Fibroblast of upper back skin (primary cell): ENCODE data around the gene LIN37.

Experiments used
- DNase-seq: peaks from one replicate; pipeline ENCODE4 v3.0.0-alpha.2; 2013

Gene LIN37

DNA sequence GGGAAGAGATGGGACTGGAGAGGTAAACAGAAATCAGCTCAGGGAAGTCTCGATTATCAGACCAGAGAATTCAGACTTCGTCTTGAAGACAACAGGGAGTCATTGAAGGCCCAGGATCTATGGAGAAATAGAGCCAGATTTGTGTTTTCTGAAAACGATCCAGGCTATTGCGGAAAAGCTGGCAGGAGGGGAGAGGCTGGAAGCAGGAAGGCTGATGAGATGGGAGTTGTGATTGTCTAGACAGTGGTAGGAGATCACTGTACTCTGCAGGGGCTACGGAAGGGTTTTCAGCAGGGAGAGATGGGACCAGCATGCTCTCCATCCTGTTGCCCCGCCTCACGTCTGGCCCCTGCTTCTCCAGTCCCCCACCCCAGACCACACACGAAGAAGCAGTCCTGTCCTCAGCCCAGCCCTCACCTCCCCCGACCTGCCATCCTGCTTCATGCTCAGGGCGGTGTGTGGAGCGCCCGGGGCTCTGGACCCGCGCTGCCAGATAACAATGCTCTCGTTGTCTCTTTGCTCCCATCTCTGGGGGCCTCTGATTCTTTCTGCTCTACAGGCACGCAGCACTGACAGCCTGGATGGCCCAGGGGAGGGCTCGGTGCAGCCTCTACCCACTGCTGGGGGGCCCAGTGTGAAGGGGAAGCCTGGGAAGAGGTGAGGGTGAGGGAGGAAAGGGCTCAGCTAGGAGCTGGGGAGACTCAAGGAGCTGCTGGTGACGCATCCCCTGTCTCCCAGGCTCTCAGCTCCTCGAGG, 28.9 kb downstream of the LIN37 start:
- DNase-seq: no peak

DNA sequence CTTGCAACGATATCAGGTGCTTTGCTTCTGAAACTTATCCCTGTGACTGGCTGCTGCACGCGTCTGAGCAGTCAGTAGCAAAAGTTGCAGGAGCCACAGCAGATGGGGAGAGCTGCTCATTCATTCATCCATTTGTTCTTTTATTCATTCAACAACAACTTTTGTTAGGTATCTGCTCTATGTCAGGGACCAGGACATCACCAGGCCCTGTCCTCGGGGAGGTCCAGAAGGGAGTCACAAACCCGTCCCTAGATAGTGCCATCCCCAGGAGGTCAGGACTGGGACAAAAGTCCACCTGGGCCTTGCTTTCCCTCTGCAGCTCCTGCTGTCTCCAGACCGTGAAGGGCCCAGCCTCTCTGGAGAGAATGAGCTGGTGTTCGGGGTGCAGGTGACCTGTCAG, 29.6 kb downstream of the LIN37 start:
- DNase-seq: no peak

DNA sequence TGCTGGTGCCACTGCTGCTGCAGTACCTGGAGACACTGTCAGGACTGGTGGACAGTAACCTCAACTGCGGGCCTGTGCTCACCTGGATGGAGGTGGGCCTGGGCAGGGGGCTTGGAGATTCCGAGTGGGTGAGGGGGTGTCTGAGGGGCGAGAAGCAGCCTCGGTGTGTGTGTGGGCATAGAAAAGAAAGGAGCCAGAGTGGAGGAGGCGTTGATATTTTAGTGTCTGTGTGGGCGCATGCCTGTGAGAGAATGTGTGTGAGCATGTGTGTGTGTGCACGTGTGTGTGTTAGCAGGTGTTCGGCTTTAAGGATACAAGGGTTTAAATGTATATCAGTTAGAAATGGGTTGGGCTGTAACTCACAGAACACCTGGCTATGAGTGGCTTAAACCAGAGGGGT, 30.7 kb downstream of the LIN37 start:
- no peak for DNase-seq

DNA sequence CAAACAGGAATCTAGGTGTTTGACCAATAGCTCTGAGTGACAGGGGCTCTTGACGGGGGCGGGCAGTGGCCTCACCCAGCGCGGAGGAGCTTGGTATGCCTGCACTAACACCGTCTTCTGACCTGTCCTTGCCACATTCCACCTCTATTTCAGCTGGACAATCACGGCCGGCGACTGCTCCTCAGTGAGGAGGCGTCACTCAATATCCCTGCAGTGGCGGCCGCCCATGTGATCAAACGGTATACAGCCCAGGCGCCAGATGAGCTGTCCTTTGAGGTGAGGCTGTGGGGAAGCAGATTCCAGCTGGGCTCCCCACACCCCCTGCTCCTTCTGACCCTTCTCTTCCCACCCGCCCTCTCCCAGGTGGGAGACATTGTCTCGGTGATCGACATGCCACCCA, 31.7 kb downstream of the LIN37 start:
- no peak for DNase-seq

DNA sequence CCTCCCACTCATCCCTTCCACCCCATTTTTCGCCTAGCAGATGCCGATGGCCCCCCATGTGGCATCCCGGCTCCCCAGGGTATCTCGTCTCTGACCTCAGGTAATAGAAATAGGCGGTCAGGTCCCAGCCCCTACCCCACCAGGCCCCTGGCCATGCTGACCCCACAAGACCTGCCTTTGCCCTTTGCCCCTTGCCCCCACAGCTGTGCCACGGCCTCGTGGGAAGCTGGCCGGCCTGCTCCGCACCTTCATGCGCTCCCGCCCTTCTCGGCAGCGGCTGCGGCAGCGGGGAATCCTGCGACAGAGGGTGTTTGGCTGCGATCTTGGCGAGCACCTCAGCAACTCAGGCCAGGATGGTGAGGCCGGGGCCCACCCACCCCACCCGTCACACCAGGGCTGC, 32.3 kb downstream of the LIN37 start:
- DNase-seq: no peak

DNA sequence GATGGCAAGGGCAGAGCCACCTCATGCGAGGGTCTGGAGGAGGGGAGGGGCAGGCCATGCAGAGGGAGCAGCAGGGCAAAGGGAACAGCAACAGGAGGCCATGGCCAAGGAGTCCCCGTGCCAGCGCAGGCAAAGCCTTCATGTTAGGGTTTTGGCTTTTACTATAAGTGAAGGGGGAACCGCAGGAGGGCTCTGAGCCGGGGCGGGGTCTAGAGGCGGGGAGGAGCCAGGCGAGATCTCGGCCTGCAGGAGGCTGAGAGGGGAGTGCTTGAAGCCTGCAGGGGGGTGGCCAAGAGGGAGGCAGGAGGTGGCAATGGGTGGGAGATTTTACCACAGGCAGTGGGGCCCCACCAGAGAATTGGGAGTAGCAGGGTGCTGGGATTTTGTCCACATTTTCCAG, 33.3 kb downstream of the LIN37 start:
- no peak for DNase-seq

DNA sequence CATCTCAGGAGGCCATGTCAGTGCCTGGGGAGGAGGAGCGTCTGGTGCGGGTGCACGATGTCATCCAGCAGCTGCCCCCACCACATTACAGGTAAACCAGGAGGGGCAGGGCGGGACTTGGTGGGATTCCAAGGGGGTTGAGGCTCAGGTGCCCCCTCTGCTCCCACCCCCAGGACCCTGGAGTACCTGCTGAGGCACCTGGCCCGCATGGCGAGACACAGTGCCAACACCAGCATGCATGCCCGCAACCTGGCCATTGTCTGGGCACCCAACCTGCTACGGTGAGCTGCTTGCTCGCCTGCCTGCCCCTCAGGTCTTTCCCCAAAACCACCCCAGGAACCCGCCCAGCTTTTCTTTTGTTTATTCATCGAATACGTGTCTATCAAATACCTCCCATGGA, 34.2 kb downstream of the LIN37 start:
- no peak for DNase-seq

DNA sequence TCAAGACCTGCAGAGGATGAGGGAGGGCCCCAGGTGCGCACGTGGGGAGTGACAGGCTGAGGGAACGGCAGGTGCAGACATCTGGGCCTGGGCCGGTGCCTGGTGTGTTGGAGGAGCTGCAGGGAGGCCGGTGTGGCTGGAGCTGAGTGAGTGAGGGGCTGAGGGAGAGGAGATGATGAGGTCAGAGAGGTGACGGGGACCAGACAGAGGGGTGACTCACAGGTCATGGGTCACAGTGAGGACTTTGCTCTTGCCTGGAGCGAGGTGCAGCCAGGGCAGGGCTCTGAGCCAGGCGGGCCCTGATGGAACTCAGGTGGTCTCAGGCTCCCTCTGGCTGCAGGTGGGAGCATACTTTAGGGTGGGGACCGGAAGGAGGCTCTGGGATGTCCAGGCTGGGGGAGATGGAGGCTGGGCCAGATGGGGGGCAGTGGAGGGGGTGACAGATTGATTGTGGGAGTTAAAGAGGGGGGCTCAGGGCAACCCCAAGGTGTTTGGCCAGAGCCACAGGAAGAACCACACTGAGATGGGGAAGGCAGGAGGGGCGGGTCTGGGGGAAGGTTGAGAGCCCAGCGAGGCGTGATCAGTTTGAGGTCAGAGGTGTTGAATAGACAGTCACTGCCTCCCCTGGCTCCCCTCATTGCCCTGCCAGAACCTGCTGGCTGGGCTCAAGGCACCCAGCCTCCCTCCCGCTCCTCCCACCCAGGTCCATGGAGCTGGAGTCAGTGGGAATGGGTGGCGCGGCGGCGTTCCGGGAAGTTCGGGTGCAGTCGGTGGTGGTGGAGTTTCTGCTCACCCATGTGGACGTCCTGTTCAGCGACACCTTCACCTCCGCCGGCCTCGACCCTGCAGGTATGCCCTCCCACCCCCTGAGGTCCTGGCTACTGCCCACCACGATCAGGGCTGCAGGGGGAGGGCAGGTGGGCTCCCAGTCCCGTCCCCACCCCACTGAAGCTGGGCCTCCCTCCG, 35.4 kb downstream of the LIN37 start:
- DNase-seq: no peak

DNA sequence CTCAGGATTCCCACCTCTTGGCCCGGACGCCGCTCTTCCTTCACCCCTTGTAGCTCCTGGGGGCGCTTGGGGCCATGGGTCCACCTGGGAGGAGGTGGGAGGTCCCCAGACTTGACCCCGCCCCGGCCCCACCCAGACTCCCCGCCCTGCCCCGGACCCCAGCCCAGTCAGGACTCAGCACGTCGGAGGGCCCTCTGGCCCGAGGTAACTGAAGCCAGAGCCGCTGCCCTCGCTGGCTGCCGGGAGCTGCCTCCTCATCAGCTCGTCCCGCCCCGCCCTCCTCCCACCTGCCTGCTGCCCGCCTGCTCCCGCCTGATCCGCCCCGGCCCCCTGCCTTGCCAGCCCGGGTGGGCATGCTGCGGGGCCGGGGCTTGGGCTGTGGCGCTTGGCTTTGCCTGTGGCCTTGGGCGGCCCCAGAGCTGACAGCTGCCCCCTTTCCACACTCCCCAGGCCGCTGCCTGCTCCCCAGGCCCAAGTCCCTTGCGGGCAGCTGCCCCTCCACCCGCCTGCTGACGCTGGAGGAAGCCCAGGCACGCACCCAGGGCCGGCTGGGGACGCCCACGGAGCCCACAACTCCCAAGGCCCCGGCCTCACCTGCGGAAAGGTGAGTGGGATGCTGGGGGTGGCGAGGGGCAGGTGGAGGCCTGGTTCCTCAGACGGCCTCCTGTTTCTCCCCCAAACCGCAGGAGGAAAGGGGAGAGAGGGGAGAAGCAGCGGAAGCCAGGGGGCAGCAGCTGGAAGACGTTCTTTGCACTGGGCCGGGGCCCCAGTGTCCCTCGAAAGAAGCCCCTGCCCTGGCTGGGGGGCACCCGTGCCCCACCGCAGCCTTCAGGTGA, 36.3 kb downstream of the LIN37 start:
- no peak for DNase-seq

DNA sequence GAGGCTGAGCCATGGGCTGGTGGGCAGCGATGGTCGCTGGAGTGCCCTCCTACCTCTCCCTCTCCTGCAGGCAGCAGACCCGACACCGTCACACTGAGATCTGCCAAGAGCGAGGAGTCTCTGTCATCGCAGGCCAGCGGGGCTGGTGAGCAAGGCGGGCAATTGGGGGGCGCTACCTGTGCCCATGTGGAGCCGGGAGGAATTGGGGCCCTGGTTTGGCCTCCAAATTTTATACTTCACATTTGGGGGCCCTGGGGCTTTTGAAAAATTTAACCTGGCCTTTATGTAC, 36.9 kb downstream of the LIN37 start:
- DNase-seq: no peak

DNA sequence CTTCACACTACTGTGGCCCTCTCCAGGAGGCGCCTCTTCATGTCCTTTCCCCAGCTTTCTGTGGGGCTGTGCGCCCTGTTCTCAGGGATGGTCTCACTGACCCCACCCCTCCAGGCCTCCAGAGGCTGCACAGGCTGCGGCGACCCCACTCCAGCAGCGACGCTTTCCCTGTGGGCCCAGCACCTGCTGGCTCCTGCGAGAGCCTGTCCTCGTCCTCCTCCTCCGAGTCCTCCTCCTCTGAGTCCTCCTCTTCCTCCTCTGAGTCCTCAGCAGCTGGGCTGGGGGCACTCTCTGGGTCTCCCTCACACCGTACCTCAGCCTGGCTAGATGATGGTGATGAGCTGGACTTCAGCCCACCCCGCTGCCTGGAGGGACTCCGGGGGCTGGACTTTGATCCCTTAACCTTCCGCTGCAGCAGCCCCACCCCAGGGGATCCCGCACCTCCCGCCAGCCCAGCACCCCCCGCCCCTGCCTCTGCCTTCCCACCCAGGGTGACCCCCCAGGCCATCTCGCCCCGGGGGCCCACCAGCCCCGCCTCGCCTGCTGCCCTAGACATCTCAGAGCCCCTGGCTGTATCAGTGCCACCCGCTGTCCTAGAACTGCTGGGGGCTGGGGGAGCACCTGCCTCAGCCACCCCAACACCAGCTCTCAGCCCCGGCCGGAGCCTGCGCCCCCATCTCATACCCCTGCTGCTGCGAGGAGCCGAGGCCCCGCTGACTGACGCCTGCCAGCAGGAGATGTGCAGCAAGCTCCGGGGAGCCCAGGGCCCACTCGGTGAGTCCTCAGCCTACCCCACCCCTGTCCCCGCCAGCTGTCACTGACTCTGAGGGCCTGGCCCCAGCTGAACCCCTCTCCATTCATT, 38.2 kb downstream of the LIN37 start:
- no peak for DNase-seq

DNA sequence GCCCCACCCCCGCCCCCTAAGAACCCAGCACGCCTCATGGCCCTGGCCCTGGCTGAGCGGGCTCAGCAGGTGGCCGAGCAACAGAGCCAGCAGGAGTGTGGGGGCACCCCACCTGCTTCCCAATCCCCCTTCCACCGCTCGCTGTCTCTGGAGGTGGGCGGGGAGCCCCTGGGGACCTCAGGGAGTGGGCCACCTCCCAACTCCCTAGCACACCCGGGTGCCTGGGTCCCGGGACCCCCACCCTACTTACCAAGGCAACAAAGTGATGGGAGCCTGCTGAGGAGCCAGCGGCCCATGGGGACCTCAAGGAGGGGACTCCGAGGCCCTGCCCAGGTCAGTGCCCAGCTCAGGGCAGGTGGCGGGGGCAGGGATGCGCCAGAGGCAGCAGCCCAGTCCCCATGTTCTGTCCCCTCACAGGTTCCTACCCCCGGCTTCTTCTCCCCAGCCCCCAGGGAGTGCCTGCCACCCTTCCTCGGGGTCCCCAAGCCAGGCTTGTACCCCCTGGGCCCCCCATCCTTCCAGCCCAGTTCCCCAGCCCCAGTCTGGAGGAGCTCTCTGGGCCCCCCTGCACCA, 38.9 kb downstream of the LIN37 start:
- no peak for DNase-seq

DNA sequence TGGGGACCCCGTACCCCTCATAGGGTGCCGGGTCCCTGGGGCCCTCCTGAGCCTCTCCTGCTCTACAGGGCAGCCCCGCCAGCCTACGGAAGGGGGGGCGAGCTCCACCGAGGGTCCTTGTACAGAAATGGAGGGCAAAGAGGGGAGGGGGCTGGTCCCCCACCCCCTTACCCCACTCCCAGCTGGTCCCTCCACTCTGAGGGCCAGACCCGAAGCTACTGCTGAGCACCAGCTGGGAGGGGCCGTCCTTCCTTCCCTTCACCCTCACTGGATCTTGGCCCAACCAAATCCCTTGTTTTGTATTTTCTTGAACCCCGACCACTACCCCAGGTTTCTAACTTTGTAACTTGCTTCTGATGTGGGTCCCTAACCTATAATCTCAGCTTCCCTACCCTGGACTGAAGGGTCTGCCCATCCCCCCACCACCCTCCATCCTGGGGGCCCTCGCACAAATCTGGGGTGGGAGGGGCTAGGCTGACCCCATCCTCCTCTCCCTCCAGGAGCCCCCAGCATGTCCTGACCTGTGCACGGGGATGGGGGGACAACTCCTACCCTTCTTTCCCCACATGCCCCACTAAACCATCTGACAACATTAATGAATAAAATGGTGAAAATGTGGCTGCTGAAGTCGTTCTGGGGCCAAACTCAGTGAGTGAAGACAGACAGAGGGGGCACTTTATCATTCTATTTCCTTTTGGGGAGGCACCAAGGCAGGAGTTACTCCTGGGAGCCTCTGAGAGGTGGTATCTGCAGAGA, 40.0 kb downstream of the LIN37 start:
- no peak for DNase-seq

DNA sequence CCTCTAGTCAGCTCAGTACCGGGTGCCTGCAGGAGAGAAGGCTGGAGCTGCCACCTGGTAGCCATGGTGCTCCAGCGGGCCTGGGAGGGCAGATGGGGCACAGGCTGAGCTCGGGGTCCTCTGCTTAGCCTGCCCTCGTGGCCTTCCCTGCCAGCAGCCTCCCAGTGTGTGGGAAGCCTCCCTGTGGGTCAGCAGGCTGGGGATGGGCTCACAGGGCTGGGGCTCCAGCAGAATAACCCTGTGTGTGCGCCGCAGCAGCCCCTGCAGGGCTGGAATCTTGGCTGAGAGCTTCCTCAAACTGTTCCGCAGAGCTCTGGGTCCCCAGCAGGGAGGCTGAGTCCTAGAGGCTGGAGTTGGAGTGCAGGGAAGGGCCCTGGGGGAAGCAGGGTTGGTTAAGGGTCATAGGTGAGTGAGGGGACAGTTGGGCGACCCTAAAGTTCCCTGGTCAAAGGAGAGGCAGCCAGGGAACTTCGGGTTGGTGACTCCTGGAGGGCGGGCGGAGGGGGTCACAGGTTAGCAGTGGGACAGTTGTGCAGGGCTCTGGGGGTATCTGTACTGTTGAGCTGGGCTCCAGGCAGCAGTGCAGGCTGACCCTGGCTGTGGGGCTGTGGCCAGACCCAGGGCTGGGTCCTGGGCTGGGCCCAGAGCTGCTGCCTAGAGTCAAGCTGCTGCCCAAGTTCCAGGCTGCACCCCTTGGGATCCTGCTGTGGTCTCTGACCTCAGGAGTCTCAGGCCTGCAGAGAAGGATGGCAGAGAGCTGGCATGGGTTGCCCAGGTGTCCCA, 41.0 kb downstream of the LIN37 start:
- DNase-seq: no peak

DNA sequence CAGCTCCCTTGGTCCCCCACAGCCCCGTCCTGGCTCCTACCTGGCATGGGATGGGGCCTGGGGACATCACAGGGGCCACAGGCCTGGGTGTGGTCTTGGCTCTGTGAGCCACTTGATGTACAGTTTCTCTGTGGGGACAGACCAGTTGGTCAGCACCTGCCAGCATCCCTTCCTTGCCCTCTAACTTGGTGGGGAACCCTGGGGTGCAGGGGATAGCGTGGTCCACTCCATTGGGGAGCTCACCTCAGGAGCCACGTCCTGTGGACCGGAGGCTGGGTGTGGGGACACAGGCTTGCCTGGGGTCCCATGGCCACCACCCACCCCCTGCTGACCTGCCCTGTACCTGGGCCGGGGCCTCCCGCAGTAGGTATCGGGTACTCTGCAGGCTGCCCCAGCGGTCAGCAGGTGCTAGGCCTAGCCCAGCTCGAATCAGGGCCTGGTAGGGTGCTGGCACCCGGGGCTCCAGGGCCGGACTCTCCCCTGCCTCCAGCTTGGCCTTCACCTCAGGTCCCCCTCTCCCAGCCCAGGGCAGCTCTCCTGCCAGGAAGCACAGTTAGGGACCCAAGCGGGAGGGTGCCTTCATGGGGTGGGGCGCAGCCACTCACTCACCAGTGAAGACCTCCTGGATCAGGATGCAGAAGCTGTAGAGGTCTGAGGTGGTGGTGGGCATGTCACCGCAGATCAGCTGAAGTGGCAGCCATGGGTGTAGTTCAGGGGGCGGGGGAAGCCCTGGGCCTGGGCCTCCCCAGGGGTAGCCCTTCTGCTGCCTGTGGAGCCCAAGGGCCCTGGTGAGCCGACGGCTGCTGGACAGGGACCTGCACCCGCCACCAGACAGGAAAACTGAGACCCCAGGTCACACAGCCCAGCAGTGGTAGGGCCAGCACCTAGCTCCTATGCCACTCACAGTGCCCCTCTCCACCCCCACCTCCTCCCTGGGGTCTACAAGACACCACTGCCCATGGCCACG, 41.9 kb downstream of the LIN37 start:
- no peak for DNase-seq

DNA sequence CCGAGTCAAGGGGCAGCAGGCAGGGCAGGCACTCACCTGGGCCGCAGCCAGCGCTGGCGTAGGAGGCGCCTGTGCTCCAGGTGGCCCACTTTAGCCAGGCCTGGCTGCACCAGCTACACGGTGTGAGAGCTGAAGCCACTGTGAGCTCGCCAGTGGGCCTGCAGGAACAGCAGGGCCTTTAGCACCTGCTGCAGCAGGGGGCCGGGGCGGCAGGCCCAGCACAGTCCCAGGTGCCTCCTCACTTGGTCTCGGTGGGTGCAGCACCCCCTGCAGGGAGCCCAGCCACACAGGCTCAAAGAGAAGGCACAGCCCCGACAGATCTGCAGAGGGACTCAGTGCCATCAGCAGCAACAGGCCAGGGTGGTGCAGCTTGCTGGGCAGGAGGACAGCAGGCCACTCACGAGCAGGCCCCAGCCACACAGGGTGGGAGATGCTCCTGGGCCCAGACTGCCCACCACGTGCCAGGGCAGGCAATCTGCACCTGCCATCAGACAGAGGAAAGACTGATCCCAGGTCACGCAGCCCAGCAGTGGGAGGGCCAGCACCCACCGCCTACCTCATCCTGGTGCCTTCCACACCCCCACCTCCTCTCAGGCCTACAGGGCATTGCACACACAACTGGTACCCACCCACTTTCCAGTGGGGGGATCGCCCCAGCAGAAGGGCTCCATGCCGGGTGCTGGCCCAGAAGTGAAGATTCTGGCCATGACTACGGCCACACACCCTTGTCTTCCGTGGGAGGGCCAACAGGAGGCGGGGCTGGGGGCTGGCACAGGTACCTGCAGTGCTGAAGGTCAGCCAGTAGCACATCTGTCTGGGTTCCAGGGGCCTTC, 42.8 kb downstream of the LIN37 start:
- DNase-seq: no peak

DNA sequence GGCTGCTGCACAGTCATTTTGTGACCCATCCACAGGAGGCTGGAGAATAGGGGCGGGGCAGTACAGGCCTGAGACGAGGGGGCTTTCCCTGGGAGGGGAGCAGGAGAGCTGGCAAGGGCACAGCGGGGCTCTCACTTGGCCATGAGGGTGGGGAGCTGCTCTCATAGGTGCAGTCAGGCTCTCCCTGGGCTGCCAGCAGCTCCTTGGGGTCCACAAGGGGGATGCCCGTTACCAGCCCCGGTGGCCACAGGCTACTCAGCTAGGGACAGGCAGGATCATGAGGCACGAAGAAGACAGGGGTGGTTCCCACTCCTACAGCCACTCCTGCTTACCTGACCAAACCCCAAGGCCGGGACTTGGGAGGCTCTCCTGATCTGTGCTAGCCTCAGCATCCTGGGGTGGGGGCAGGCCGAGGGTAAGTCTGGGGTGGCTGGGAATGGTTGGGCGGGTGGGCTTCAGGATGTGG, 43.5 kb downstream of the LIN37 start:
- no peak for DNase-seq

DNA sequence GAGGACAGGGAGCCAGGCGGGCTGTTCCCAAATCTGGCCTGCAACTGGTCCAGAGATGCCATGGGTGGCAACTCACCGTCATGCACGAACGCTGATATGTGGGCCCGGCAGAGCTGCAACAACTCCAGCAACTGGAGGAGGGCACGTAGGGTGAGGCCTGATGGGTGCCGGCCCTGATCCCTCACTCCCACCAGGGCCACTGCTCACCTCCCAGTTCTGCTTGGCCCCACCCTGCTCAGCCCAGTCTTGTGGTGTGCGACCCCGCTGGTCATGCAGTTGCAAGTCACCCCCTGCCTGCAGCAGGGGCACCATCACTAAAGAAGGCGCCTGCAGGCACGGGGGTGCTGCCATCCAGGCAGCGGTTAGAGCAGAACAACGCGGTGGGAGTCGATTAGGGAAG, 43.9 kb downstream of the LIN37 start:
- DNase-seq: no peak
